ENCODE data around the gene PPP1CC.
"Not testable (repeated sequence)": the region's sequence is repeated elsewhere in the genome, so short reads cannot be mapped to it uniquely, and the experiment has no call there.

PPP1CC gene

GRCh38 chr12:110725267-110725666 lies 17.4 kb downstream of the PPP1CC start:
- DNase-seq: no peak

GRCh38 chr12:110722892-110723291 lies 19.8 kb downstream of the PPP1CC start:
- not testable (repeated sequence) for DNase-seq

GRCh38 chr12:110721570-110721969 lies 21.1 kb downstream of the PPP1CC start:
- no peak for DNase-seq

- no peak for DNase-seq
These were observed 22.2 kb downstream of the PPP1CC start for GRCh38 chr12:110720516-110720915.

GRCh38 chr12:110718222-110718908 lies 24.3 kb downstream of the PPP1CC start:
- no peak for DNase-seq

GRCh38 chr12:110717037-110717436 lies 25.7 kb downstream of the PPP1CC start:
- DNase-seq: no peak

GRCh38 chr12:110708917-110709316 lies 33.8 kb downstream of the PPP1CC start:
- no peak for DNase-seq

- DNase-seq: no peak
These were observed 37.4 kb downstream of the PPP1CC start for GRCh38 chr12:110705309-110705708.

GRCh38 chr12:110704750-110705149 lies 37.9 kb downstream of the PPP1CC start:
- DNase-seq: peak in 1 of 5 experiments; percentile 44

- DNase-seq: no peak
These were observed 38.5 kb downstream of the PPP1CC start for GRCh38 chr12:110704231-110704630.

GRCh38 chr12:110702081-110702480 lies 40.6 kb downstream of the PPP1CC start:
- DNase-seq: no peak

GRCh38 chr12:110699591-110700445 lies 42.9 kb downstream of the PPP1CC start:
- no peak for DNase-seq

GRCh38 chr12:110698171-110698902 lies 44.4 kb downstream of the PPP1CC start:
- peak; percentile 32 to 92 (median 61) for DNase-seq

- no peak for DNase-seq
These were observed 45.5 kb downstream of the PPP1CC start for GRCh38 chr12:110697236-110697635.

GRCh38 chr12:110696283-110696682 lies 46.4 kb downstream of the PPP1CC start:
- DNase-seq: no peak

- DNase-seq: no peak
These were observed 48.3 kb downstream of the PPP1CC start for GRCh38 chr12:110694330-110694901.

- no peak for DNase-seq
These were observed 49.0 kb downstream of the PPP1CC start for GRCh38 chr12:110693731-110694130.

GRCh38 chr12:110690127-110690430 lies 52.6 kb downstream of the PPP1CC start:
- DNase-seq: no peak

GRCh38 chr12:110689281-110690126 lies 53.2 kb downstream of the PPP1CC start:
- DNase-seq: peak; percentile 13 to 83 (median 34)

GRCh38 chr12:110688446-110689280 lies 54.0 kb downstream of the PPP1CC start, which contains the start of gene HVCN1:
Gene HVCN1, minus strand, starts transcription at chr12:110689115. Its CDS starts 5,870 bp downstream, at chr12:110683245.
- DNase-seq: peak in 4 of 5 experiments; percentile 14 to 39 (median 23)
